SK-N-DZ (cell line): ENCODE results near the gene MRPL9.
A peak's percentile ranks its signal among the peaks of the same experiment; 100 is the strongest.

ENCODE experiments used
- DNase-seq: peaks from one replicate; pipeline ENCODE4 v3.0.0-alpha.2; 2015; ENCODE audit warnings: low spot score
- small RNA-seq, 2 experiments: library from RNA; depleted of rRNA; stranded (forward); fragments of <200 nt; gene quantifications; one replicate each; pipeline ENCODE3, GENCODE V24; 2014

MRPL9 gene

DNA sequence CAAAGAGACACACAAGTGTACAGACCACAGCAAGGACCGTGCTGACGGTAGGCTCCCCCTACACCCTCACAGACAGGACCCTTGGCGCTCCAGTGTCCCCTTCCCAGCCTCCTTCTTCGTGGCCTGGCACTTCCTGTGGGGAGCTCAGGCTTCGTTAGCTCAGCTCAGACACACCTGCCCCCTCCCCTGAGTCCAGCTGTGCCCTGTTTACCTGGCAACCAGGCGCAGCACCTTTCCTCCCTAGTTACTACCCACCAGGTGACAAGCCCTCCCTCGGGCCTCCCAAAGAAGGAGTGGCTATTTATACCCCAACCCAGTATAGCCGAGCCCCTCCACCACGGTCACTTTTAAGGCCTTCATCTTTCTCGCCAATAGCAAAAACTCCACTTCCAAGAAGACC is 51.3 kb downstream of the MRPL9 start:
- DNase-seq = no peak

GRCh38 chr1:151711044-151711800 is 52.1 kb downstream of the MRPL9 start:
- peak; percentile 59 for DNase-seq

DNA sequence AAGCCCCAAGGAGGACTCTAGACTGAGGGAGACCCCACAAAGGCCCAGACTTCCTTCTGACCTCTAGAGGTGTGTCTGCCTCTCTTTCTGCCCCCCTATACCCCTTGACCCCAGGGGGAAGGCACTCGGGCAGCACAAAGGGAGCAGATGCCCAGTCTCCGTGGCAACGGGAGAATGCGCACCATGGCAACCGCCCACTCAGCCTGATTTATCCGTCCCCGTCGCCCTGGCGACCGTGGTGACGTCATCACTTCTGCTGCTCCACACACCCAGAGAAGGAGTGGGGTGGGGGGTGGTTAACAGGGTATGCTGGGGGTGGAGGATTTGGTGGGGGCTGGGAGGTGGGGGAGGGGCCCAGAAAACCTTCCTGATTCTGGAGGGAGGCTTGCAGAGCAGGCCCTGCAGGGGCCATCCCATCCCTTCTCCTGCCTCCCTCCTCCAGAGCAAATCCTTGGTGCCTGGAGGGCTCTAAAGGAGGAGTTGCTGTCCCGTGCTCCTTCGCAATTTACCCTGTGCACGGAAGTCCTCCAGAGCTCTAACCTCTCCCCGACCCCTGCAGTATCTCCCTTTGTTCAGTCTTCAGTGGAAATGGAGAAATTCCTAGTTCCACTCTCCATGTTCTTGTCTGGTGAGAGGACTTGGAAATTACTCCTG is 53.0 kb downstream of the MRPL9 start:
- peak; percentile 97 for DNase-seq

Small RNA genes within 50 kb of the gene (small RNA-seq; reads per million reads assigned to genes)
- gene RNU6-662P = 0 reads per million in 2 experiments
